Anterior cingulate cortex (tissue), 58 donors: ENCODE measurements around the gene ABCB8.

Experiments used
- DNase-seq, 58 donors: peaks; one replicate each; lab custom pipeline; 2025; lab: John Stamatoyannopoulos, UW

The ABCB8 gene

DNA sequence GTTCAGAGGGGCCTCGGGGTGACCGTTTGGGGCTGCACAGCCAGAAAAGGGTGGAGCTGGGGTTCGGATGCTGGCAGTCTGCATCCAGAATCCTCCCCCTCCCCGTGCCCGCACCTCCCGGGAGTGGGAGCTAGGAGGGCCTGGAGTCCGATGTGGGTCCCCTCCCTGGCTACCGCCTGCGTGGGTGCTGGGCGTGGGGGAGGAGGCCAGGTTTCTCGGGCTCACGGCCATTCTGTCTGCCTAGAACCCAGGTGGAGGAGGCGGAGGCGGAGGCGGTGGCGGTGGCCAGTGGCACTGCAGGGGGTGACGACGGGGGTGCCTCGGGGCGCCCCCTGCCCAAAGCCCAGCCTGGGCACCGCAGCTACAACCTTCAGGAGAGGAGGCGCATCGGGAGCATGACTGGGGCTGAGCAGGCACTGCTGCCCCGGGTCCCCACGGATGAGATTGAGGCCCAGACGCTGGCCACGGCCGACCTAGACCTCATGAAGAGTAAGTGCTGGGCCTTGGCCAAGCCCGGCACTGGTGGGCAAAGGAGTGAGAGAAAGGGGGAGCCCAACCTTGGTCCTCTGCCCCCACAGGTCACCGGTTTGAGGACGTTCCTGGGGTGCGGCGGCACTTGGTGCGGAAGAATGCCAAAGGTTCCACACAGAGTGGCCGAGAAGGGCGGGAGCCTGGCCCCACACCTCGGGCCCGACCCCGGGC is 38.2 kb downstream of the ABCB8 start:
- no peak for DNase-seq

DNA sequence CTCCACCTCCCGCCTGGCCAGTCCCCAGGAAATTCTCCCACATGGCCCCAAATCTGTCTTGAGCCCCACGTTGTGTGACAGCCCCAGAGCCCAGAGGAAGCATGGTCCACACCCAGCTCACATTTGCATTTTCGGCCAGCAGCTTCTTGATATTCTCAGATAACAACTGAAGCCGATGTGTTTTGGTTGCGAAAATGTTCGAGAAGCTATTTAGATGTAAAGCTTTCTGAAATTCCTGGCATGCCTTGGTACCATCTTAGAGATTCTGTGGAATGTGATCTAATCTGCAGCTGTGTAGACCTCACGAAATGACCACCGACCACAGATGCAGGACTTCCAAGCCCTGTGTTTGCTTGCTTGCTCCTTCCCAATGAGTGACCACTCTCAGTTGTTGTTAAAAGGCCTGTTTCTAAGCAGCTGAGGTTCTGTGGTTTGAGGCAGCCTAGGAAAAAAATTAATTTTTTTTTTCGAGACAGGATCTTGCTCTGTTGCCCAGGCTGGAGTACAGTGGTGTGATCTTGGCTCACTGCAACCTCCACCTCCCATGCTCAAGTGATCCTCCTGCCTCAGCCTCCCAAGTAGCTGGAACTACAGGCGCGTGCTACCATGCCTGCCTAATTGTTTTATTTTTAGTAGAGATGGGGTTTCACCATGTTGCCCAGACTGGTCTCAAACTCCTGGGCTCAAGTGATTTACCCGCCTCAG is 40.0 kb downstream of the ABCB8 start:
- DNase-seq = no peak

DNA sequence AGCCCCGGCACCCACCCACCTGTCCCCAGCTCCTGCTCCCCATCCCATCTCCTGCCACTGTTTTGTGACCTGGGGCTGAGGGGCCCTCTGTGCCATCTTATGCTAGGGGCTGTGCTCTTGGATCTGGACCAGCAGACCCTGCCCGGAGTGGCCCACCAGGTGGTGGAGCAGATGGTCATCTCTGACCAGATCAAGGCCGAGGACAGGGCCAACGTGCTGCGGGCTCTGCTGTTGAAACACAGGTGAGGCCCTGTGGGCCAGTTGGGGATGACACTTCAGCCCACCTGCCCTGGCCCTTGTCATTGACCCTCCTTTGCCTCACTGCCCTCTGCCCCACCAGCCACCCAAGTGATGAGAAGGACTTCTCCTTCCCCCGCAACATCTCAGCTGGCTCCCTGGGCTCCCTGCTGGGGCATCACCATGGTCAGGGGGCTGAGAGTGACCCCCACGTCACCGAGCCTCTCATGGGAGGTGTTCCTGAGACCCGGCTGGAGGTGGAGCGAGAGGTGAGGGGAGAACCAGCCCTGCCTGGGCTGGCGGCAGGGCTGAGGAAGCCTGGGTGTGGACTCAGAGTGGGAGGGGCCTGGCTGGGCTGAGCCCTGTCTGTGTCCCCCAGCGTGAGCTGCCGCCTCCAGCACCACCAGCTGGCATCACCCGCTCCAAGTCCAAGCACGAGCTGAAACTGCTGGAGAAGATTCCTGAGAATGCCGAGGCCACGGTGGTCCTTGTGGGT is 41.8 kb downstream of the ABCB8 start:
- DNase-seq = no peak

- no peak for DNase-seq
These were observed 42.3 kb downstream of the ABCB8 start for GRCh38 chr7:151070574-151070960.

- no peak for DNase-seq
These were observed 43.0 kb downstream of the ABCB8 start for GRCh38 chr7:151071032-151071866.

DNA sequence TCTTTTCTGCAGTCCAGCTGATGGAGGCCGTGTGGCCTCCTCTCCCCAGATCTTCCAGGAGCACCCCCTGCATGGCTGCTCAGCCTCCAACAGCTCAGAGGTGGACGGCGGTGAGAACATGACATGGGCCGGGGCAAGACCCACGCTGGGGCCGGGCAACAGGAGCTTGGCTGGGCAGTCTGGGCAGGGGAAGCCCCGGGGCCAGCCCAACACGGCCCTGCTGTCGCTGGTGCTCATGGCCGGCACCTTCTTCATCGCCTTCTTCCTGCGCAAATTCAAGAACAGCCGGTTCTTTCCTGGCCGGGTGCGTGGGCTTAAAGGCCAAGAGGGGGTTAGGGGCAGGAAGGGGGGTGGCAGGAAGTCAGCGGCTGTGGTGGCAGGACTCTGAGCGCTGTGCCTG is 45.7 kb downstream of the ABCB8 start:
- no peak for DNase-seq

- DNase-seq = no peak
These were observed 46.8 kb downstream of the ABCB8 start for GRCh38 chr7:151074817-151075661.

DNA sequence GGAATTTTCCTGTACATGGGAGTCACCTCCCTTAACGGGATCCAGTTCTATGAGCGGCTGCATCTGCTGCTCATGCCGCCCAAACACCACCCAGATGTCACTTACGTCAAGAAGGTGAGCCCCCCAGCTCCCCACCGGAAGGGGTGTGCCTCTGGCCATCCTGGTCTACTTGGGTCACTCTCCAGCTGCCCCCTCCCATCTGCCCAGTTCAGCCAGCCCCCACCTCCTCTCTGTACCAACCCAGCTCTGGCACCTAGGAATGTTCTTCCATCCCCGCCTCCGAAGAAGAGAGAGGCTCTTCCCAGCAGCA is 47.4 kb downstream of the ABCB8 start:
- DNase-seq = no peak

DNA sequence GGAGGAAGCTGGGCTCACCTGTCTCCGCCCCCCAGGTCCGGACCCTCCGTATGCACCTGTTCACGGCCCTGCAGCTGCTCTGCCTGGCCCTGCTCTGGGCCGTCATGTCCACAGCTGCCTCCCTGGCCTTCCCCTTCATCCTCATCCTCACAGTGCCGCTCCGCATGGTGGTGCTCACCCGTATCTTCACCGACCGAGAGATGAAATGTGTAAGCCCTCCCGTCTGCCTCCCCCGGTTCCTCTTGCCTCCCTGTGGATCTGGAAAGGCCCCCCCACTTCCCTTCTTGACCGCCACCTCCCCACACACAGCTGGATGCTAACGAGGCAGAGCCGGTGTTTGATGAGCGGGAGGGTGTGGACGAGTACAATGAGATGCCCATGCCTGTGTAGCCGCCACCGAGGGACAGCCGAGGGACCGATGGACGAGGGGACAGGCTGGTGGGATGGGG is 47.8 kb downstream of the ABCB8 start:
- no peak for DNase-seq

DNA sequence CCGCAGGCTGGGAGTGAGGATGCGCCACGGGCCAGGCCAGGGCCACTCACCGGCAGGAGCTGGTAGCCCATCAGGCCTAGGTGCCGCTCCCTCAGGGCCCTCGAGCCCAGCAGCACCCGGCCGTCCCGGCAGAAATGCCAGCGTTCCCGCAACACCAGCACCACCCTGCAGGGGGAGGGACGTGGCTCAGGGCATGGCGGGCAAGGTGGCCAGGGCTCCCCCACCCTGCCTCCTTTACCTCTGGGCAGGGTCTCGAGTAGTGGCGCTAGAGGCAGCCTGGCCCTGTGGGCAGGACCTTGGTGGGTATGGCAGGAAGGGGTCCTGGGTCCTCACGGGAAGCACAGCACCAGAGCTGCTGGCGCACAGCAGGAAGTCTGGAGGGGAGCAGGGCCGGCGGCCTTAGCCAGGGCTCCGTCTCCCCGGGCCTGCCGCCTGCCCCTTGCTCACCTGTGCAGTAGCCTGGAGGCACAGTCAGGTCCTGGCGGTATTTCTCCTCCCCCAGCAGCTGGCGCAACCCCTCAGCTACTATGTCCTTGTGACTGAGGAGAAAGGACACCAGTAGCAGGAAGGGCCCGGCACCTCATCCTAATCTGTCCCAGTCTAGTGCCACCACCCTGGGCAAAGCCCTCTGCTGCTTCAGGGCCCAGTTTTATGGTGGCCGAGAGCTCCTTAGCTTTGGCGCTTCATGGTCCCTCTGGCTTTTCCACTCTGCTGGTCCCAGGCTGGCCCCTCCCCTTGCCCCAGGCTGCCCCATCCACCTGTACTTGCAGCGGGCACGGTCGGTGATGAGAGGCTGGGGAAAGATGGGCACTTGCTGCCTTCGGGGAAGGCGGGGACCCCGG is 48.8 kb downstream of the ABCB8 start:
- no peak for DNase-seq

- no peak for DNase-seq
These were observed 49.5 kb downstream of the ABCB8 start for GRCh38 chr7:151077705-151078232.

DNA sequence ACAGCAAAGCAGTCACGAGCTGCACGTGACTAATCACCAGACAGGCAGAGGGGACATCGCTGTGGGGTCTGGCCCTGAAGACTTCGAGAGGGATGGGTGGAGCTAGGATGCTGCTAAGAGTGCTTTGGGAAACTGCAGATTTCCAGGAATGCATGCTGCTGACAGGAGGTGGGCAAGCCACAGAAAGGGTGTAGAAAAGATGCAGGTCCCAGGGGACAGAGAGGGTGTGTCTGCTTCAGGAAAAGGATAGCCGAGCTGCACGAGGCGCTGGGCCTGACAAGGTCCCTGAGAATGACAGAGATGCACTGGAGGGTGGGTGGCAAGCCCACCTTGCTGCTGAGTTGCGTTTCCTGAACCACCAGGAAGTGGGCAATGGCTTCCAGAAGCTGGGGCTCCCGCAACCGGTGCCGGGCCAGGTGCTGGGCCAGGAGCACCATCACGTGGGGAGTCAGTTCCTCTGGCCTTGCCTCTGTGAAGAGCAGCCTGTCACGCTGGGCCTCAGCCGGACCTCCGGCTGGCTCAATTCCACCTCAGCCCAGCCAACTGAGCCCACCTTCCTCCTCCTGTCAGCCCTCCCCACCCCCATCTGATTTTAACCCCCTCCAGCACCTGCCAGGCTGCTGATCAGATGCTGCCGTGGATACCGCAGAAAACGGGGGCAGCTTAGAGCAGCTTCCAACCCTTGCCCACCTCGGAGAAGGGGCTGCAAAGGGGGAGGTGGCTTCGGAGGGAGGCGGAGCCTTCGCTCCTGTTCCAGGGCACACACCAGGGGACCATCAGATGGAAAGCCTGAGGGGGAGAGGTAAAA is 50.2 kb downstream of the ABCB8 start:
- DNase-seq = no peak

DNA sequence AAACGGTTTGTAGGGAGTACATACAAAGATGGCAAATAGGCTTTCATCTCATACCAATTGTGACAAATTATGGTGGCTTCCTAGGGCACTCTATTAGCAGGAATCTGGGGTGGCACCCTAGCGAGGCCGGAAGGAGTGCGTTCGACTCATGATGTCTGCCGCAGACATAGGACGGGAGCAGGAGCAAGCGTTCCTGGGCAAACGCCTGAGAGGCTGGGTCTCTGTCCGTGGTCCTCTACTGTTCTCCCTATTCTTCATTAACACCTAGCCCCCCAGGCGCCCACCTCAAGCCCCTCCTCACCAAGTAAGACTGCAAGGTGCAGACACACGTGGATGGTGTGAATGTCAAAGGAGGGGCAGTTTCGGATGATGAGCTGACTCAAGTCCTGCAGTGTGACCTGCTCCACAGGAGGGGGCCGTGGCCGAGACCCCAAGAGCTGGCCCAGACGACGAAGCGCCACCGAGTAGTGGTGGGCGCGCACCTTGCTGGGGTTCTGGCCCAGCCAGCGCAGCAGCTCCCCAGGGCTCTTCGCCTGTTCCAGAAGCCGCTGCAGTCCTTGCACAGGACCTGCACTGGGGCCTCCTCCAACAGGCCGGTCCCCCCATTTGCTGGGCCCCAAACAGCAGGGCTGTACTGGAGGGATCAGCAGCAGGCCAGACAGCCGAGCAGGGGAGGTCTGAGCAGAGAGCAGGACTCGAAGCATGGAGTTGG is 51.1 kb downstream of the ABCB8 start:
- DNase-seq = no peak

DNA sequence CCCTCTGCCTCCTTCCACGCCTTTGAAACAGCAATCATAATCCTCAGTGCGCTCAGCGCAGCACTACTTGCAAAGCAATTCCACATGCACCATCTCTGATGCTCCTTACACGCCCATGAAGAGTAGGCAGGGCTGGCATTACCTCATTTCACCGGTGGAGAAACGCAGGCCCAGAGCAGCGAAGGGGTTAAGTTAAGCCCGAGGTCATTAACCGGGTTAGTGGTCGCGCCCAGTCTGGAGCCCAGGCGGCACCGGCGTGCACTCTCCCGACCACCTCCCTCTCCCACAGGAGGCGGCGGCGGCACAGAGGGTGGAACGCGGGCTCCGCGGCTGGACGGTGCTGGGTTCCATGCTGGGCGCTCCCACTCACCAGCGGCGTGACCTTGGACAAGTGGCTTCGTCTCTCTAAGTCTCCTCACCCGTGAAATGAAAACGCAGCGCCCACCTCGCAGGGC is 51.8 kb downstream of the ABCB8 start:
- peak in 5 of 58 donors; percentile 32 to 68 (median 58) for DNase-seq

GRCh38 chr7:151080522-151081169 is 52.4 kb downstream of the ABCB8 start, which contains the start of gene FASTK:
Gene FASTK, minus strand, starts transcription at chr7:151080809. Its CDS starts 43 bp downstream, at chr7:151080766.
- DNase-seq = peak; percentile 43 to 94 (median 88)
